ENCODE measurements around the gene TP63. TPM values are rescaled to one million over a fixed set of nuclear protein-coding genes. Genes with fewer than 3 reads are reported as not detected.
A peak's percentile ranks its signal among the peaks of the same experiment; 100 is the strongest.

Gene TP63
- total RNA-seq, 3 donors from 2014 or later, result 0.54 TPM; not detected in 2

- H3K4me1 Mint-ChIP-seq (ENCODE audit: low read depth), result peaks cover 5% of the 10 kb centered on the region
- H3K9me3 Mint-ChIP-seq, result no peaks in the 10 kb centered on the region
- no peak overlapping the region for H3K4me3 Mint-ChIP-seq
- ATAC-seq, result peak; percentile 41 to 43
- H3K36me3 Mint-ChIP-seq (ENCODE audit: insufficient read depth), result no peaks in the 10 kb centered on the region
- H3K27me3 Mint-ChIP-seq (ENCODE audit: low read depth), result peaks cover 2% of the 10 kb centered on the region
- DNase-seq, result no peak
Observed at GRCh38 chr3:189941679-189942078, 310.5 kb downstream of the TP63 start.

- no peak for ATAC-seq
- no peak for DNase-seq
- no peak overlapping the region for H3K4me3 Mint-ChIP-seq
- peaks cover 2% of the 10 kb centered on the region for H3K27me3 Mint-ChIP-seq (ENCODE audit: low read depth)
- no peaks in the 10 kb centered on the region for H3K9me3 Mint-ChIP-seq
- no peaks in the 10 kb centered on the region for H3K36me3 Mint-ChIP-seq (ENCODE audit: insufficient read depth)
- peaks cover 5% of the 10 kb centered on the region for H3K4me1 Mint-ChIP-seq (ENCODE audit: low read depth)
Observed at GRCh38 chr3:189942948-189943347, 311.8 kb downstream of the TP63 start.

- Mint-ChIP-seq H3K4me3 (no peak overlapping the region), H3K9me3 (no peaks in the 10 kb centered on the region), H3K36me3 (ENCODE audit: insufficient read depth) (no peaks in the 10 kb centered on the region), H3K27me3 (ENCODE audit: low read depth) (peaks cover 2% of the 10 kb centered on the region), H3K4me1 (ENCODE audit: low read depth) (peaks cover 9% of the 10 kb centered on the region)
- peak in 1 of 2 donors; percentile 47 for ATAC-seq
- no peak for DNase-seq
Observed at GRCh38 chr3:189944285-189945145, 313.3 kb downstream of the TP63 start.

GRCh38 chr3:189945935-189946709 is 314.9 kb downstream of the TP63 start:
- H3K4me1 Mint-ChIP-seq (ENCODE audit: low read depth), result peaks cover 9% of the 10 kb centered on the region
- ATAC-seq (no peak), DNase-seq (no peak)
- peaks cover 2% of the 10 kb centered on the region for H3K27me3 Mint-ChIP-seq (ENCODE audit: low read depth)
- H3K36me3 Mint-ChIP-seq (ENCODE audit: insufficient read depth), result no peaks in the 10 kb centered on the region
- H3K9me3 Mint-ChIP-seq, result no peaks in the 10 kb centered on the region
- no peak overlapping the region for H3K4me3 Mint-ChIP-seq

All from activated T-cell treated with anti-CD3 and anti-CD28 coated beads, Interleukin-2, amount 50 U/mL, for 4 hours (primary cell).